Right cardiac atrium (tissue), 5 donors: ENCODE data around the gene PCGF5. TPM values are rescaled to one million over a fixed set of nuclear protein-coding genes. Genes with fewer than 3 reads are reported as not detected.

Source experiments
- ATAC-seq, 2 donors: fragments of 200-7000 bp; cut with Tn5 transposase; one replicate each; pipeline versions ENCODE4 v1.8.0 to v1.9.1; 2020; ENCODE audit warnings: moderate library complexity in 2 of 2, mild to moderate bottlenecking in 1 of 2
- DNase-seq, 3 donors: peaks; one replicate each; pipeline ENCODE4 v3.0.0-alpha.2; 2020
- H3K27ac ChIP-seq: one replicate; pipeline ENCODE4 v1.5.1; 2013; ENCODE audit warnings: mild to moderate bottlenecking, low read length, control low read depth, moderate library complexity
- H3K27me3 ChIP-seq: one replicate; pipeline ENCODE4 v1.6.1; 2013; ENCODE audit not compliant: control insufficient read depth, insufficient read depth
- H3K4me1 ChIP-seq: one replicate; pipeline ENCODE4 v1.6.1; 2013; ENCODE audit warnings: low read length; ENCODE audit not compliant: control insufficient read depth, insufficient read depth
- H3K4me3 ChIP-seq: one replicate; pipeline ENCODE4 v1.5.1; 2013; ENCODE audit warnings: low read length, control low read depth
- H3K9me3 ChIP-seq: one replicate; pipeline ENCODE4 v1.6.1; 2013; ENCODE audit warnings: low read length; ENCODE audit not compliant: control insufficient read depth
- WGBS: extraction: QIAGEN DNeasy Blood & Tissue Kit; methylation state at CpG from one replicate; pipeline ENCODE4 v1.1.7; 2013; 5-methylcytosine and 5-hydroxymethylcytosine counted together
- intact Hi-C, 4 donors: fragments of 100-400 bp; cut with DNase I; formaldehyde crosslinking; loops; one replicate each; pipeline versions ENCODE4 v1.11.0 to v1.14.0; 2022 to 2023
- polyA plus RNA-seq: library from polyadenylated mRNA; stranded (reverse); fragments of 200-250 nt; gene quantifications from one replicate; pipeline ENCODE4 v1.2.3, GENCODE V29; 2013
- total RNA-seq, 4 donors: library from RNA; stranded (reverse); fragmentation: NEBNext Ultra II Directional; extraction: Animal tissue kit (Norgen Biotek cat#: 25700); gene quantifications; one replicate each; pipeline ENCODE4 v1.2.1, GENCODE V29; 2021
- donor health status: healthy with polysubstance abuse.
- donor health status: DM: no; HTN: yes; CAD: no.
- donor health status: DM: no; HTN: no; CAD: no.
- donor health status: DM: no; HTN: yes; CAD: no; lungs with severe emphysema.
- donor health status: DM: yes; HTN: yes; CAD: no.

The PCGF5 gene
- total and polyA plus RNA-seq, 5 donors: 40.2 to 77.1 (median 56.8) TPM

DNA sequence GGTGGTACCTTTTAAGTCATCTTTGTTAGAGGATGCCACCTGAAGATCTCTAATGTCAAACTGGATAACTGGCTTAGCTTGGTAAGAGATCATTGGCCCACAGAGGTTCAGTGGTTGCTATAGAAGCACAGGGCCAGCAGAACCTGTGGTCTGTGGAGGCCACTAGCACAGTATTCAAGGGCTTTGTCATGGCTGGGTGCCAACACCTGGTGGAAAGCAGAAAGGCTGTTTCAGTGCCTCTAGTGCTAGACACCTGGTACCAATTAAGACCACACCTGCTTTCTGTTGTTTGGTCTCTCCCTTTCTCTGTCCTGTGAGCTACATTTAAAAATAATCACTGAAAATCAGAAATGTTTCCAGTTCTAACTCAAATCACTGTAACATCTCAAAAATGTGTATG is 10.0 kb upstream of the PCGF5 start:
- no peaks in the 10 kb centered on the region for H3K9me3 ChIP-seq
- no peak overlapping the region for H3K4me3 ChIP-seq
- ATAC-seq (no peak), DNase-seq (no peak)
- H3K27ac ChIP-seq: no peak overlapping the region
- H3K4me1 ChIP-seq: no peaks in the 10 kb centered on the region
- no peaks in the 10 kb centered on the region for H3K27me3 ChIP-seq
- intact Hi-C loops: no loop called here

DNA sequence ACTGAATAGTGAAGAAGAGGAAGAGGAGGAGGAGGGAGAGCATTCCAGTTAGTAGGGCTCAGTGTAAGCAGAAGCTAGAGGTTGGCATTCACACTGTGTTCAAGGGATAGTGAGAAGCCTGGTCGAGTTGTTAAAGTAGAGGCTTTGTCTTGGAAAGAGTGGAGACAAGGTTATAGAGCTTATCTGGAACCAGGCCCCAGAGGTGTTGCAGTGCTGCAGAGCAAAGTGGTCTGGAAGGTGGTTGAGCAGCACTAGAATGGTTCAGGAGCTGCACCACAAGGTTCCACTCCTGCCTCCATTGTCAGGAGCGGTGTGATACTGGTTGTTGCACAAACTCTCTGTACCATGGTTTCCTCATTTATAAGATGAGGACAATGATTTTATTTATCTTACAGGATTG is 8.8 kb upstream of the PCGF5 start:
- Histone ChIP-seq H3K27me3 (no peaks in the 10 kb centered on the region), H3K9me3 (no peaks in the 10 kb centered on the region), H3K27ac (no peak overlapping the region), H3K4me1 (no peaks in the 10 kb centered on the region), H3K4me3 (no peak overlapping the region)
- ATAC-seq: no peak
- intact Hi-C loops: no loop called here
- 63% methylated on average over 2 of the region's 2 CpGs for WGBS
- no peak for DNase-seq

- WGBS: 91% methylated on average over 2 of the region's 2 CpGs
- Histone ChIP-seq H3K4me3 (no peak overlapping the region), H3K27me3 (no peaks in the 10 kb centered on the region), H3K27ac (no peak overlapping the region), H3K4me1 (no peaks in the 10 kb centered on the region), H3K9me3 (no peaks in the 10 kb centered on the region)
- intact Hi-C loops: no loop called here
- DNase-seq: no peak
- no peak for ATAC-seq
These were observed 5.6 kb upstream of the PCGF5 start for GRCh38 chr10:91214911-91215310.

DNA sequence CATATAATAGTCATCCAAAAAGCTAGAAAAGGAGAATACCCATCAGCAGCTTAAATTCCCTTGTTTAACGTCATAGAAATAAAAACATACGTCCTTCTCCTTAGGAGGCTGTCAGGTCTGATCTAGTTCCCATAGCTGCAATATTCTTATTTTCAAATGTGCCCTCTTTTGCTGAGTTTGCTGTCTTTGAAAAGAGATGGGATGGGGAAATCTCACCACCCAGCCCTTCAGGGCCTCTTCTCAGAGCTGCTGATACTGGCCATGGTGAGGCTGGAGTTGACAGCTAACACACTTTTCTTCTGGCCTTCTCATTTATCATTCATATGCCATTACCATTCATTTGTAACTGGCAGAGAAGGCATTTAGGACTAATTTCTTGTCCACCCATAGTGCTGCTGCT is 5.1 kb upstream of the PCGF5 start:
- no peak for ATAC-seq
- no peak overlapping the region for H3K4me3 ChIP-seq
- no peaks in the 10 kb centered on the region for H3K9me3 ChIP-seq
- peaks cover 2% of the 10 kb centered on the region for H3K4me1 ChIP-seq
- intact Hi-C loops: no loop called here
- 79% methylated on average over 2 of the region's 2 CpGs for WGBS
- no peak for DNase-seq
- H3K27me3 ChIP-seq: no peaks in the 10 kb centered on the region
- no peak overlapping the region for H3K27ac ChIP-seq

- intact Hi-C loops: loop anchor here in 1 of 4 donors (5.0 kb wide), 1 partner anchor 57 kb away; no protein-coding TSS in a partner anchor
- Histone ChIP-seq H3K4me3 (peak overlapping the region; percentile 96), H3K9me3 (no peaks in the 10 kb centered on the region), H3K27ac (peak overlapping the region; percentile 40), H3K4me1 (peaks cover 2% of the 10 kb centered on the region), H3K27me3 (no peaks in the 10 kb centered on the region)
- ATAC-seq (no peak), DNase-seq (no peak)
- 32% methylated on average over 8 of the region's 8 CpGs for WGBS
These were observed 881 bp upstream of the PCGF5 start for GRCh38 chr10:91219371-91220193.

DNA sequence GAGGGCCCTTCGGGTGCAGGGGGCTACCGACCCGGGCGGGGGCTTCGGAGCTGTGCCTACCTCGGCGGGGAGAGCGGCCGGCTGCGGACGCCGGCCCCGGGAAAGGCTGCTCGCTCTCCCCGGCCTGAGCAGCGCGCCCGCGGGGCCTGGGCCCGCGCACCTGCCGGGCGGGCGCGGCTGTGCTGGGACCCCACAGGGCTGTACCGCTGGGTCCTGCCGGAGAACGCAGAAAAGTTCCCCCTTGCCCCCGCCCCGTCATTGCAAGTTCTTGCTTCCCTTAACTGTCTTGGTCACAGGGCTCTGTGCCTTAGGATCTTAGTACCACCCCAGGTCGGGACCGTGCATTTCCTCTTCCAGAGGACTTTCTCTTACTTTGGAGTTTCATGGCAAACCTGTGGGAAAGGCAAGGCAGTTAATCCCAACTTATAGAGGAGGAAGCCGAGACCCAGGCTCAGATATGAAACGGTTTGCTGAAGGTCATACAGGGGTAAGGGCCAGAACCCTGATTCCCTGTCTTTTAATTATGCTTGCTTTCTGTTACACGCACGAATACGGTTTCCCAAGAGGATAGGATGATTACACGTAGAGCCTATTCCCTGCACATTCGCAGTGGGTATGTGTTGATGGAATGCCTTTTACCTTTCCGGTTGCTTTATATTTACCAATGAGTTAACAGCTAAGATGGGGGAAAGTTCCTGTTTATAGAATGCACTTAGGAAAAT is 652 bp downstream of the PCGF5 start:
- peak overlapping the region; percentile 79 for H3K27ac ChIP-seq
- peaks cover 2% of the 10 kb centered on the region for H3K4me1 ChIP-seq
- peak; percentile 23 to 70 (median 61) for DNase-seq
- peak overlapping the region; percentile 96 for H3K4me3 ChIP-seq
- no peaks in the 10 kb centered on the region for H3K27me3 ChIP-seq
- 1% methylated on average over 40 of the region's 40 CpGs for WGBS
- peak; percentile 65 to 72 for ATAC-seq
- H3K9me3 ChIP-seq: no peaks in the 10 kb centered on the region
- intact Hi-C loops: loop anchor here in 1 of 4 donors (5.0 kb wide), 1 partner anchor 59 kb away; no protein-coding TSS in a partner anchor

DNA sequence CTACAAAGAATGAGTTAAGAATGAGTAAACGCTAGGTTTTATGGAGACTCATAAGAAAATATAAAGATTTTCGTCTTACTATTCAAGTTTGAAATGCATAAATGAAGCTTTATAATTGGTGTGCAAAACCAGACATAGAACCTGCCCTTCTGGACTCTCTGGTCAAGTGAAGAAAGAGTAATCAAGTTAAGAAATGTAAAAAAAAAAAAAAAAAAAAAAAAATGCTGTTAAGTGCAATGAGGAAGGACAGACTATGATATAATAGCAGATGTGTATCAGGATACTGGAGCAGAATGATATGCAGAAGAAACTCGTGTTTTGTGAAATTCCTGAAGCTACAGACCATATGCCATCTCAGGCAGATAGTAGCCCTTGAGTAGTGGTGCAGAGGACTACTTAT is 5.6 kb downstream of the PCGF5 start:
- WGBS: 83% methylated on average over 3 of the region's 3 CpGs
- Histone ChIP-seq H3K27me3 (no peaks in the 10 kb centered on the region), H3K4me3 (no peak overlapping the region), H3K27ac (no peak overlapping the region), H3K4me1 (no peaks in the 10 kb centered on the region), H3K9me3 (no peaks in the 10 kb centered on the region)
- DNase-seq: no peak
- intact Hi-C loops: no loop called here
- ATAC-seq: no peak

GRCh38 chr10:91227576-91227975 is 7.1 kb downstream of the PCGF5 start:
- ATAC-seq: no peak
- Histone ChIP-seq H3K27me3 (no peaks in the 10 kb centered on the region), H3K4me1 (no peaks in the 10 kb centered on the region), H3K4me3 (no peak overlapping the region), H3K9me3 (no peaks in the 10 kb centered on the region), H3K27ac (no peak overlapping the region)
- intact Hi-C loops: no loop called here
- DNase-seq: no peak
- whole genome bisulfite sequencing: 53% methylated on average over 1 of the region's 1 CpG

GRCh38 chr10:91229683-91230082 is 9.2 kb downstream of the PCGF5 start:
- ATAC-seq (no peak), DNase-seq (no peak)
- WGBS: 38% methylated on average over 1 of the region's 1 CpG
- H3K4me3 ChIP-seq: no peak overlapping the region
- no peaks in the 10 kb centered on the region for H3K9me3 ChIP-seq
- no peaks in the 10 kb centered on the region for H3K4me1 ChIP-seq
- no peaks in the 10 kb centered on the region for H3K27me3 ChIP-seq
- H3K27ac ChIP-seq: no peak overlapping the region
- intact Hi-C loops: no loop called here

GRCh38 chr10:91238191-91238590 is 17.7 kb downstream of the PCGF5 start:
- no peaks in the 10 kb centered on the region for H3K27me3 ChIP-seq
- intact Hi-C loops: no loop called here
- WGBS: 82% methylated on average over 1 of the region's 1 CpG

DNA sequence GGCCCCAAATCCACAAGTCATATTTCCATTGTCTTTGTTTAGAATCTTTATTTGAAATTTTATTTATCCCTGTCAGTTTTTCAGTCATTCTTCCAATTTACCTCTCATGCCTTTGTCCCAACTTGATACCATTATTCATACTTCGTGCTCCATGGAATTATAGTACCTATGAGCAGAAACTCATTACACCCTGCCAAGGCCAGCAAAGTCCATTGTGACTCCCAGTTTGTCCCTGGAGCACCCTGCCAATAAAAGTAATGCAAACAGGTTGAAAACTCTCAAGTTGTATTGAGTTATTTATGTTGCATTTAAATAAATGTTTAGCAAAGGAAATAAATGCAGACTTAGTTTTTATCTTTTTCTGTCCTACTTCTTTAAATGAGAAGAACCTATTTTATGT is 19.3 kb downstream of the PCGF5 start:
- no peak overlapping the region for H3K4me3 ChIP-seq
- no peaks in the 10 kb centered on the region for H3K4me1 ChIP-seq
- no peak for DNase-seq
- no peaks in the 10 kb centered on the region for H3K27me3 ChIP-seq
- H3K27ac ChIP-seq: no peak overlapping the region
- ATAC-seq: no peak
- intact Hi-C loops: loop anchor here in 1 of 4 donors (10.0 kb wide), 1 partner anchor 235 kb away; no protein-coding TSS in a partner anchor
- 89% methylated on average over 1 of the region's 1 CpG for WGBS
- H3K9me3 ChIP-seq: no peaks in the 10 kb centered on the region

More at GRCh38 chr10:91238191-91238590, 17.7 kb downstream of the PCGF5 start:
- Histone ChIP-seq H3K9me3 (no peaks in the 10 kb centered on the region), H3K4me1 (no peaks in the 10 kb centered on the region), H3K4me3 (no peak overlapping the region), H3K27ac (no peak overlapping the region)
- DNase-seq: no peak
- no peak for ATAC-seq
